Measurements from ENCODE around the gene ZKSCAN3. TPM values are rescaled to one million over a fixed set of nuclear protein-coding genes. Genes with fewer than 3 reads are reported as not detected.
"Not testable (repeated sequence)": the region's sequence is repeated elsewhere in the genome, so short reads cannot be mapped to it uniquely, and the experiment has no call there.

Gene ZKSCAN3
- total RNA-seq, 2 experiments from 2014 or later: 4.6 to 5.0 TPM

DNA sequence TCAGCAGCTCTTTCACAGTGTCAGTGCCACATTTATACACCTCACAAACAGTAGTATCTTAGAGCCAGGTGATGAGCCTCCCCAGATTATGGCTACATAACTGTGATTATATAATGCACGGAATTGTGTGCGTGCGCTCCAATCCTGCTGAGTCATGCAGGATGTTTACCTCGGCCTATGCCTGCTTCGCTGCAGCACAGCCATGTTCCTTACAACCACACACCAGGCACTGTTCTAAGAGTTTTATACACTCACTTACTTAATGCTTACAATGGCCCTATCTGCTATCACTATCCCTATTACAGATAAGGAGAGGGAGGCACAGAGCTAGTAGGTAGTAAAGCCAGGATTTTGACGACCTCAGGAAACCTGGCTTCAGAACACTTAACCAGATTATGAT lies 7.3 kb downstream of the ZKSCAN3 start:
- peaks cover 25% of the 10 kb centered on the region for H3K4me1 Mint-ChIP-seq (ENCODE audit: low read depth)
- DNase-seq (no peak), ATAC-seq (no peak)
- no peak overlapping the region for H3K27ac Mint-ChIP-seq
- H3K27me3 Mint-ChIP-seq (ENCODE audit: low read depth): no peaks in the 10 kb centered on the region
- peaks cover 17% of the 10 kb centered on the region for H3K36me3 Mint-ChIP-seq (ENCODE audit: low read depth)
- peaks cover 4% of the 10 kb centered on the region for H3K9me3 Mint-ChIP-seq (ENCODE audit: insufficient read depth)
- ChIA-PET POLR2A (interaction anchor here (1.1 to 1.7 kb wide), 2 partner anchors 216 to 461 kb away, joined by 4 to 6 read pairs; partner anchors contain the start of gene ZKSCAN8), CTCF (interaction anchor here (0.9 to 3.3 kb wide), 9 partner anchors 10 to 461 kb away, joined by 3 to 44 read pairs (median 7); partner anchors contain the start of gene ZKSCAN8)
- no peak overlapping the region for H3K4me3 Mint-ChIP-seq

- POLR2A ChIA-PET: interaction anchor here (0.8 kb wide), 1 partner anchor 23 kb away, joined by 3 read pairs; the partner anchor contains the start of gene ZSCAN31
These were observed 9.8 kb downstream of the ZKSCAN3 start for GRCh38 chr6:28359562-28359961.

GRCh38 chr6:28360961-28361360 lies 11.2 kb downstream of the ZKSCAN3 start:
- no peaks in the 10 kb centered on the region for H3K9me3 Mint-ChIP-seq (ENCODE audit: insufficient read depth)
- peaks cover 11% of the 10 kb centered on the region for H3K4me1 Mint-ChIP-seq (ENCODE audit: low read depth)
- CTCF ChIA-PET: no interaction called here
- H3K36me3 Mint-ChIP-seq (ENCODE audit: low read depth): peaks cover 17% of the 10 kb centered on the region
- ATAC-seq: no peak
- no peak overlapping the region for H3K27ac Mint-ChIP-seq
- no peaks in the 10 kb centered on the region for H3K27me3 Mint-ChIP-seq (ENCODE audit: low read depth)
- POLR2A ChIA-PET: interaction anchor here (0.7 kb wide), 1 partner anchor 565 kb away, joined by 3 read pairs; no protein-coding TSS in a partner anchor
- DNase-seq: no peak
- no peak overlapping the region for H3K4me3 Mint-ChIP-seq

More at GRCh38 chr6:28359562-28359961, 9.8 kb downstream of the ZKSCAN3 start:
- DNase-seq; H3K27ac Mint-ChIP-seq; H3K27me3 Mint-ChIP-seq (ENCODE audit: low read depth); ATAC-seq; H3K36me3 Mint-ChIP-seq (ENCODE audit: low read depth); H3K9me3 Mint-ChIP-seq (ENCODE audit: insufficient read depth); H3K4me3 Mint-ChIP-seq: not testable (repeated sequence)
- CTCF ChIA-PET: interaction anchor here (1.0 to 1.3 kb wide), 2 partner anchors 11 to 107 kb away, joined by 3 to 4 read pairs; partner anchors contain the start of gene ZKSCAN4
- peaks cover 19% of the 10 kb centered on the region for H3K4me1 Mint-ChIP-seq (ENCODE audit: low read depth)

GRCh38 chr6:28365590-28365989 lies 15.8 kb downstream of the ZKSCAN3 start:
- H3K36me3 Mint-ChIP-seq (ENCODE audit: low read depth): peaks cover 24% of the 10 kb centered on the region
- POLR2A ChIA-PET; H3K4me3 Mint-ChIP-seq; H3K27ac Mint-ChIP-seq; ATAC-seq; H3K4me1 Mint-ChIP-seq (ENCODE audit: low read depth); H3K9me3 Mint-ChIP-seq (ENCODE audit: insufficient read depth); H3K27me3 Mint-ChIP-seq (ENCODE audit: low read depth); DNase-seq: not testable (repeated sequence)
- CTCF ChIA-PET: interaction anchor here (2.2 kb wide), 1 partner anchor 10 kb away, joined by 5 read pairs; no protein-coding TSS in a partner anchor

- Mint-ChIP-seq H3K4me3 (no peak overlapping the region), H3K27me3 (ENCODE audit: low read depth) (no peaks in the 10 kb centered on the region), H3K36me3 (ENCODE audit: low read depth) (peaks cover 21% of the 10 kb centered on the region), H3K4me1 (ENCODE audit: low read depth) (peaks cover 2% of the 10 kb centered on the region), H3K27ac (no peak overlapping the region), H3K9me3 (ENCODE audit: insufficient read depth) (no peaks in the 10 kb centered on the region)
- POLR2A ChIA-PET: no interaction called here
- DNase-seq (no peak), ATAC-seq (no peak)
- CTCF ChIA-PET: no interaction called here
These were observed 18.8 kb downstream of the ZKSCAN3 start for GRCh38 chr6:28368522-28368921.

DNA sequence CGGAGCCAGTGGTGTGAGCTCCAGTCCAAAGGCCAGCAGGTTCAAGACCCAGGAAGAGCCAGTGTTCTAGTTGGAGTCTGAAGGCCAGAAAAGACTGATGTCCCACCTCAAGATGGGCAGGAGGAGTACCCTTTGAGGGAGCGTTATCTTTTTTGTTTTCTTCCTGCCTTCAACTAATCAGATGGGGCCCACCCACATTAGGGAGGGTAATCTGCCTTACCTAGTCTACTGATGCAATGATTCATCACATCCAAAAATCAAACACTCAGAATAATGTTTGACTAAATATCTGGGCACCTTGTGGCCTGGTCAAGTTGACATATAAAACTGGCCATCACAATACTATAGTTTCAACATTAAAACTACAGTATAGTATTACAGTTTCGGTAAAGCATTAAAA lies 19.7 kb downstream of the ZKSCAN3 start:
- Mint-ChIP-seq H3K9me3 (ENCODE audit: insufficient read depth) (no peaks in the 10 kb centered on the region), H3K27me3 (ENCODE audit: low read depth) (no peaks in the 10 kb centered on the region), H3K4me3 (no peak overlapping the region), H3K36me3 (ENCODE audit: low read depth) (peaks cover 24% of the 10 kb centered on the region), H3K27ac (no peak overlapping the region), H3K4me1 (ENCODE audit: low read depth) (peaks cover 2% of the 10 kb centered on the region)
- DNase-seq (no peak), ATAC-seq (no peak)
- ChIA-PET CTCF (no interaction called here), POLR2A (no interaction called here)

- no peaks in the 10 kb centered on the region for H3K27me3 Mint-ChIP-seq (ENCODE audit: low read depth)
- H3K36me3 Mint-ChIP-seq (ENCODE audit: low read depth): peaks cover 24% of the 10 kb centered on the region
- no peak overlapping the region for H3K4me3 Mint-ChIP-seq
- POLR2A ChIA-PET: interaction anchor here (0.7 kb wide), 1 partner anchor 84 kb away, joined by 3 read pairs; no protein-coding TSS in a partner anchor
- peaks cover 2% of the 10 kb centered on the region for H3K4me1 Mint-ChIP-seq (ENCODE audit: low read depth)
- no peaks in the 10 kb centered on the region for H3K9me3 Mint-ChIP-seq (ENCODE audit: insufficient read depth)
- ATAC-seq (no peak), DNase-seq (no peak)
- CTCF ChIA-PET: interaction anchor here (1.2 to 2.1 kb wide), 2 partner anchors 12 to 15 kb away, joined by 3 to 13 read pairs; no protein-coding TSS in a partner anchor
- no peak overlapping the region for H3K27ac Mint-ChIP-seq
These were observed 20.7 kb downstream of the ZKSCAN3 start for GRCh38 chr6:28370440-28370839.

DNA sequence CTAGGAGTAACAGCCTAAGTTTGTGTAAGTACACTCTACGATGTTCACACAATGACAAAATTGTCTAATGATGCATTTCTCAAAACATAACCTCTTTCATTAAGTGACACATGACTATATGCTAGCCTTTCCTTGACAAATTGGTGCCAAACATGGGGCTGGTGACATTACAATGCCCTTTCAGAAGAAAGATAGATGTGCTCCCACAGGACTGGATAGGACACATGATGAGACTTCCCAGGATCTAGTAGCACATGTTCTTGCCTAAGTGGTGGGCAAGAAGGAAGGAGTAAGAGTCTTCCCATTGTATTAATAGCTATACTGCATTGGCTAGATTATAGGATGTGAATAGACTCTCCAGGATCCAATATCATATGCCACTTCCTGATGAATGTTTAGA lies 21.5 kb downstream of the ZKSCAN3 start:
- no peaks in the 10 kb centered on the region for H3K9me3 Mint-ChIP-seq (ENCODE audit: insufficient read depth)
- peaks cover 24% of the 10 kb centered on the region for H3K36me3 Mint-ChIP-seq (ENCODE audit: low read depth)
- DNase-seq (no peak), ATAC-seq (no peak)
- H3K4me1 Mint-ChIP-seq (ENCODE audit: low read depth): peaks cover 2% of the 10 kb centered on the region
- ChIA-PET POLR2A (no interaction called here), CTCF (interaction anchor here (0.8 to 2.1 kb wide), 4 partner anchors 12 to 91 kb away, joined by 3 to 13 read pairs (median 3); no protein-coding TSS in a partner anchor)
- no peak overlapping the region for H3K27ac Mint-ChIP-seq
- no peak overlapping the region for H3K4me3 Mint-ChIP-seq
- H3K27me3 Mint-ChIP-seq (ENCODE audit: low read depth): no peaks in the 10 kb centered on the region

GRCh38 chr6:28371706-28372451 lies 22.1 kb downstream of the ZKSCAN3 start:
- POLR2A ChIA-PET: interaction anchor here (0.6 kb wide), 1 partner anchor 103 kb away, joined by 3 read pairs; no protein-coding TSS in a partner anchor
- CTCF ChIA-PET: interaction anchor here (0.8 to 2.1 kb wide), 3 partner anchors 15 to 91 kb away, joined by 3 to 13 read pairs (median 3); no protein-coding TSS in a partner anchor
- H3K36me3 Mint-ChIP-seq (ENCODE audit: low read depth): peaks cover 20% of the 10 kb centered on the region
- H3K4me1 Mint-ChIP-seq (ENCODE audit: low read depth): peaks cover 2% of the 10 kb centered on the region
- peak overlapping the region; percentile 50 for H3K27ac Mint-ChIP-seq
- no peak for ATAC-seq
- no peak for DNase-seq
- no peaks in the 10 kb centered on the region for H3K9me3 Mint-ChIP-seq (ENCODE audit: insufficient read depth)
- no peaks in the 10 kb centered on the region for H3K27me3 Mint-ChIP-seq (ENCODE audit: low read depth)
- no peak overlapping the region for H3K4me3 Mint-ChIP-seq

DNA sequence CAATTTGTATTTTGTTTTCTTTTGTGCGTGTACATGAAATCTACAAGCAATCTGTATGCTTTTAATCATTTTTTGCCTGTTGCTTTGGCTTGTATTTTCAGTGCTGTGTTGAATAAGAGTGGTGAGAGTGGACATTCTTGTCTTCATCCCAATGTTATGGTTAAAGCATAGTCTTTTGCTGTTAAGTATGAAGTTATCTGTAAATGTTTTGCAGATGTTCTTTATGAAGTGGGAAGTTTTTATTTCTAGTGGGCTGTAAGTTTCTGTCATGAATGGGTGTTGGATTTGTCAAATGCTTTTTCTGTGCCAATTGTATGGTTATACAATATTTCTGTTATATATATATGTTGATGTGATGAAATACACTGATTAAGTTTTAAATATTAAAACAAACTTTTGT lies 24.2 kb downstream of the ZKSCAN3 start:
- H3K27ac Mint-ChIP-seq: no peak overlapping the region
- DNase-seq (no peak), ATAC-seq (no peak)
- peaks cover 4% of the 10 kb centered on the region for H3K4me1 Mint-ChIP-seq (ENCODE audit: low read depth)
- H3K36me3 Mint-ChIP-seq (ENCODE audit: low read depth): peaks cover 31% of the 10 kb centered on the region
- POLR2A ChIA-PET: no interaction called here
- CTCF ChIA-PET: no interaction called here
- H3K9me3 Mint-ChIP-seq (ENCODE audit: insufficient read depth): peaks cover 4% of the 10 kb centered on the region
- no peak overlapping the region for H3K4me3 Mint-ChIP-seq
- H3K27me3 Mint-ChIP-seq (ENCODE audit: low read depth): no peaks in the 10 kb centered on the region

GRCh38 chr6:28377879-28378278 lies 28.1 kb downstream of the ZKSCAN3 start:
- Mint-ChIP-seq H3K4me1 (ENCODE audit: low read depth) (peaks cover 2% of the 10 kb centered on the region), H3K9me3 (ENCODE audit: insufficient read depth) (peaks cover 14% of the 10 kb centered on the region), H3K4me3 (no peak overlapping the region), H3K36me3 (ENCODE audit: low read depth) (peaks cover 66% of the 10 kb centered on the region), H3K27me3 (ENCODE audit: low read depth) (no peaks in the 10 kb centered on the region), H3K27ac (no peak overlapping the region)
- CTCF ChIA-PET: no interaction called here
- DNase-seq (no peak), ATAC-seq (no peak)
- POLR2A ChIA-PET: no interaction called here

- peaks cover 6% of the 10 kb centered on the region for H3K4me1 Mint-ChIP-seq (ENCODE audit: low read depth)
- H3K4me3 Mint-ChIP-seq: no peak overlapping the region
- no peaks in the 10 kb centered on the region for H3K27me3 Mint-ChIP-seq (ENCODE audit: low read depth)
- H3K36me3 Mint-ChIP-seq (ENCODE audit: low read depth): peaks cover 74% of the 10 kb centered on the region
- CTCF ChIA-PET: no interaction called here
- POLR2A ChIA-PET: no interaction called here
- DNase-seq (no peak), ATAC-seq (no peak)
- no peak overlapping the region for H3K27ac Mint-ChIP-seq
- peaks cover 17% of the 10 kb centered on the region for H3K9me3 Mint-ChIP-seq (ENCODE audit: insufficient read depth)
These were observed 28.9 kb downstream of the ZKSCAN3 start for GRCh38 chr6:28378644-28379043.
